Measurements from ENCODE around the gene CCDC187. TPM values are rescaled to one million over a fixed set of nuclear protein-coding genes. Genes with fewer than 3 reads are reported as not detected.

The CCDC187 gene
- polyA plus RNA-seq, 1 donor = 0.04 TPM

DNA sequence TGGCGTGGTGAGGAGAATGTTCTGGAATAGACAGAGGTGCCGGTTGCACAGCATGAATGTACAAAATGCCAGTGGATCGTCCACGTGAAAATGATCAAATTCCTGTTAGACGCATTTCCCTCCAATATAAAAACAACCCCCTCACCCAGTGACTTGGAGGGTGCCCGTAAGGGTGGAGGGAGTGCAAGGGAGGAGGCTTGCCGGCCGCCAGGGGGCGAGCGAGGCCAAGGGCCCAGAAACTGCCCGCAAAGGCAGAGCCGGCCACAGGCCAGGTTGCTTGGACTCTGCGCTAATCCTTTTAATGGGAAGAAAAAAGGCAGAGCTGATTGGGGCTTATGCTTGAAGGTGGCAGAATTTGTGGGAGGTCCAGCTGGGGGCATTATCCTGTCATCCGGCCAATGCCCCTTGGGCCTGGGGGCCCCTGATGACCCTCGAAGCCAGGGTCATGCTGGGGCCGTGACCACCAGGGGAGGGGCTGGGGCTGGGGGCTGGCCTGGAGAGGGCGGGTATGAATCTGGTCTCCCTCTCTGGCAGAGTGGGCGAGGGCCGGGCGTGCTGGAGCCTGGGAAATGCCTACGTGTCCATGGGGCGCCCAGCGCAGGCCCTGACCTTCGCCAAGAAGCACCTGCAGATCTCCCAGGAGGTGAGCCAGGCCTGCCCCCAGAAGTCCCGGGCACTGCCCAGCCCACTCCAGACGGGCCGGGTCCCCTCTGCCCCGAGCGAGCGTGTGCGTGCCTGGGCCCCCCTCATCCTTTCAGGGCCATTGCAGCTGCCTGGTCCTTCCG, 35.5 kb upstream of the CCDC187 start:
- no peak for DNase-seq

DNA sequence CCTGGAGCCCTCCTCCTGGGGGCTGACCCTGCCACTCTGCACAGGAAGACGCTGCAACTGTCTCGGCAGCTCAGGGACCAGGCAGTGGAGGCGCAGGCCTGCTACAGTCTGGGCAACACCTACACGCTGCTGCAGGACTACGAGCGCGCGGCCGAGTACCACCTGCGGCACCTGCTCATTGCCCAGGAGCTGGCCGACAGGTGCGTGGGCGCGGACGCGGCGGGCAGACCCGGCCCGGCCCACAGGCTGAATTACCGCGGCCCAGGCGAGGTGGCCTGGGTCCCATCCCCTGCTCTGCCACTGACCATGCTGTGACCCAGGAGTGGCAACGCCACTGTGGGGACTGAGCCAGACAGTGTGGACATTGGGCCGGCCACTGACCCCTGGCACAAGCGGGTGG, 34.6 kb upstream of the CCDC187 start:
- DNase-seq = no peak

DNA sequence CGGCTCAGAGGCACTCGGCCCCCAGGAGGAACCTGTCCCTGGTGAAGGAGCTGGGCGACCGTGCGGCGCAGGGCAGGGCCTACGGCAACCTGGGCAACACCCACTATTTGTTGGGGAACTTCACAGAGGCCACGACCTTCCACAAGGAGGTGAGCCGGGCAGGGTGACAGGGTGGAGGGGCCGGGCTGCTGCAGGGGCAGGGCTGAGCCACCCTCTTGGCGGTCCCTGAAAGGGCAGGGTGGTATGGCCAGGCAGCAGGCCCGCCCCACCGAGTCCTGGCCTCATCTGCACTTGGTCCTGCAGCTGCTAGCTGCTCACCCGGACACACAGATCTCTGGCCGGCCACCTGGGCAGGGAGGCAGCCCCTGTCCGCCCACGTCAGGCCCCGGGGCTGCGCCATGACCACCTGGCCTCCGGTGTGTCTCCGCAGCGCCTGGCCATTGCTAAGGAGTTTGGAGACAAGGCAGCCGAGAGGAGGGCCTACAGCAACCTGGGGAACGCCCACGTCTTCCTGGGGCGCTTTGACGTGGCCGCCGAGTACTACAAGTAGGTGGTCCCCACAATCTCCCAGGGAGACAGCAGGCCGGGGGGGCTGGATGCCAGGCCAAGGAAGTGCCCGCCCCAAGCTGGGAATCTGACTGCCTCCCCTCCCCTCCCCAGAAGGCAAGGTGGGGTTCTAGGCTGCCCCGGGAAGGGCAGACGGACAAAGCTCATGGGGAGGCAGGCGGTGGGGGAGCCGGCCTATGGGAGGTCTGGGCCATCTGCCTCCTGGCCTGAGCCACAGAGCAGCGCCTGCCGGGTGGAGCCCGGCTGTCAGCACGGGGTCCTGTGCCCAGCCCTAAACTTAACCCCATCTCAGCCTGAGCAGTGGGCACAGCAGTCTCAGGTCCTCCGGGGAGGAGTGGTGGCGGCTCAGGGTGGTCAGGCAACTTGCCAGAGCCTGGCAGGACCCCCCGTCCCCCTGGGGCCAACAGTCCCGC, 33.8 kb upstream of the CCDC187 start:
- no peak for DNase-seq

DNA sequence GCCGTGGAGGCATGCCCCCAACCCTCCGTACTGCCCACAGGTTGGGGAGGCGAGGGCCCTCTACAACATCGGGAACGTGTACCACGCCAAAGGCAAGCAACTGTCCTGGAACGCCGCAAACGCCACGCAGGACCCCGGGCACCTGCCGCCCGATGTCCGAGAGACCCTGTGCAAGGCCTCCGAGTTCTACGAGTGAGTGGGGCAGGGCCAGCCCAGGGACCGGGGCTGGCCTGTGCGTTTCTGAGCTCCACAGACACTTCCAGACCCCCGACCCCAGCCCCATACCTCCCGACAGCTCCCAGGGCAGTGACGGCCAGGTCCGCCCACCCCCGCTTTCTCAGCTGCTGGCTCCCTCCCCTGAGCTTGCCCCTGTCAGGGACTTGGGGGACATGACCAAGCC, 33.0 kb upstream of the CCDC187 start:
- no peak for DNase-seq

DNA sequence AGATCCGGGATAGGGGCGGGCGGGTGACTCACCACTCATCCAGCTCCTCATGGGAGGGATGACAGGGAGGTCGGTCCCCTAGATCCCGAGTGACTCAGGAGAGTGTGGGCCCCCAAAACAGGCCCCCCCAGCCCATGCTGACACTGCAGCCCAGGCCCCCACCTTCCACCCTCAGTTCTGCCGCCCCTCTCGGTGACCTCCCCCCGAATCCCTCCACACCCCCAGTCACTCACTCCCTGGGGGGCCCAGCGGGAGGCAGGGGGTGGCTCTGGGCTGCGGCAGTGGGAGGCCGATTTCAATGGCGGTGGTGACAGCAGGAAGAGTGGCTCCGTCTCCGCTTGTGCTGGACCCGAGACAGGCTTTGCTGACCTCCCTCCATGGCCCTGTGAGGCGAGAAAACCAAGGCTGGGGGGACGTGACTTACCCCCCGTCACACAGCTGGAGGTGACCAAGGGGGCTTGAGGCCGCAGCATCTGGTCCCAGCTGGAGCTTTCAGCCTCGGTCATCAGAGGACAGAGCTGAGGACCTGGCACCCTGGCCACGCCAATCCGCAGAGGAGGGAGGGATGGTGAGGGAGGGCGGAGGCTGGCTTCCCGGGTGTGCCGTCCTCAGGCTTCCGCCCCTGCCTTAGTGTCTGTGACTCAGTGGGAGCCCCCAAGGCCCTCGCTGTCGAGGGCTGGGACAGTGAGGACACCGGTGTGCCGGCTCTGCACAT, 32.4 kb upstream of the CCDC187 start:
- no peak for DNase-seq

DNA sequence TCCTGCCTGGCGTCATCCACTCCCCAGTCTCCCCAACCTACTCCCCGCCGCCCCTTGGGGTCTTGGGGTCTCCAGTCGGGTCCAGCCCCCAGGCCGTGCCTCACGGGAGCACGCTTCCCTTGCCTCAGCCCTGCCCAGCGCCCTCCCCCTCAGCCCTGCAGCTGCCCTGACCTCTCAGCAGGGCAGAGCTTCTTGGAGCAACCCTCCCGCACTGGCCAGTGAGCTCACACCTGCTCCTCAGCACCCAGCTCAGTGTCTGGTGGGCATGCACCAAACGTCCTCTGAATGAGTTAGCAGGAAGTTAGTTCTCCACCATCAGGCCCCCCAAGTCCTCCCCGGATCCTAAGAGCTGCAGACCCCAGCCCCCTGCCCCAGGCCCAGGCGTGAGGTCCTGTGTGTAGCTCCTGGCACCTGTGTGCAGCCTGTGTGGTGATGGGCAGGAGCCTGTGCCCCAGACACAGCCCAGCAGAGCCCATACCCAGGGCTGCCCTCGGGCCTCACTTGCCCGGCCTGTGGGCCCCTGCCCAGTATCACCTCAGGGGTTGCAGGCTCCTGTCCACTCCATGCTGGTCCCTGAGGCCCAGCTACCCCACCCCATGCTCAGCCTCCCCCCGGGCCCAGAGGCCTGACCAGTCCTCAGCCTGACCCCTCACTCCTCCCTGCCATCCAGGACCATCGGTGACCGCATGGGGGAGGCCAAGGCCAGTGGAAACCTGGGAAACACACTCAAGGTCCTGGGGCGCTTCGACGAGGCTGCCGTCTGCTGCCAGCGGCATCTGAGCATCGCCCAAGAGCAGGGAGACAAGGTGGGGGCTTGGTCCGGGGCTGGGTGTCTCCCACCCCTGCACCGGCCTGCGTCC, 31.6 kb upstream of the CCDC187 start:
- no peak for DNase-seq

DNA sequence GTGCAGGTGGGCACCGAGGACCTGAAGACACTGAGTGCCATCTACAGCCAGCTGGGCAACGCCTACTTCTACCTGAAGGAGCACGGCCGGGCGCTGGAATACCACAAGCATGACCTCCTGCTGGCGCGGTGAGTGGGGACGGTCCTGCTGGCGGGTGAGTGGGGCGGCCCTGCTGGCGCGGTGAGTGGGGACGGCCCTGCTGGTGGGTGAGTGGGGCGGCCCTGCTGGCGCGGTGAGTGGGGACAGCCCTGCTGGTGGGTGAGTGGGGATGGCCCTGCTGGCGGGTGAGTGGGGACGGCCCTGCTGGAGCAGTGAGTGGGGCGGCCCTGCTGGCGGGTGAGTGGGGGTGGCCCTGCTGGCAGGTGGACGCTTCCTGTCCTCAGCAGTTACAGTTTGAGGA, 30.6 kb upstream of the CCDC187 start:
- DNase-seq = no peak

DNA sequence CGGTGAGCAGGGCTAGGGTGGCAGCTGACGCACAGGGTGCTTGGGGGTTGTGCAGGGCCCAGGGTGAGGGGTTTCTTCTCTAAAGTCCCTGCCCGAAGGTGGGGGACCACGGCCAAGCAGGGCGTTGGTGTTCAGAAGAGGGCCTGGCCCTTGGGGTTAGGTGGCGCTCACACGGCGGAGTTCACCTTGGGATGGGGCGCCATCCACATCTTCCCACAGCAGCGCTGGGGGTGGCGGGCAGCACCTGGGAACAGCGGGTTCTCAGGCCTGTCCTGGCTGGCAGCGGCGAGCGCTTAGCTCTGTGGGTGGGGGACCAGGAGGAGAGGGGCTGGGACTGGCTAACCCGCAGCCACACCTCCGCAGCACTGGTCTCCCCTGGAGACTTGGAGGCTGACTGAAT, 29.6 kb upstream of the CCDC187 start:
- DNase-seq = no peak

DNA sequence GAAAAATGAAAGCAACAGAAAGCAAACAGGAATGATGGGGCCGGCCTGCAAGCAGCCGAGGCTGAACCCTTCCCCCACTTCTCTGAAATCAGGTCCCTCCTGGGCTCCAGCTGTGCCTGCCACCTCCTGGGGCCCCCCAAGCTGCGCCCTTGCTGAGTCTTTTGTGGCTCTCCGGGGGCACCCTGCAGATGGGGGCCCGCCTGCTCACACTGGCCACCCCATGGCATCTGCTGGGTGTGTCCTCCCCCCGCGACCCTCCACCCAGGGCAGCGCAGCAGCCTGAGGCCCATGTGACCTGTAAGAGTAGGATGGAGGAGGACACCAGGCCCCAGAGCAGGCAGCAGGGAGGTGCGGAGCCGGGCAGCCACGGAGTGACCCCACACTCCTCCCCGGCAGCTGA, 29.2 kb upstream of the CCDC187 start:
- no peak for DNase-seq

DNA sequence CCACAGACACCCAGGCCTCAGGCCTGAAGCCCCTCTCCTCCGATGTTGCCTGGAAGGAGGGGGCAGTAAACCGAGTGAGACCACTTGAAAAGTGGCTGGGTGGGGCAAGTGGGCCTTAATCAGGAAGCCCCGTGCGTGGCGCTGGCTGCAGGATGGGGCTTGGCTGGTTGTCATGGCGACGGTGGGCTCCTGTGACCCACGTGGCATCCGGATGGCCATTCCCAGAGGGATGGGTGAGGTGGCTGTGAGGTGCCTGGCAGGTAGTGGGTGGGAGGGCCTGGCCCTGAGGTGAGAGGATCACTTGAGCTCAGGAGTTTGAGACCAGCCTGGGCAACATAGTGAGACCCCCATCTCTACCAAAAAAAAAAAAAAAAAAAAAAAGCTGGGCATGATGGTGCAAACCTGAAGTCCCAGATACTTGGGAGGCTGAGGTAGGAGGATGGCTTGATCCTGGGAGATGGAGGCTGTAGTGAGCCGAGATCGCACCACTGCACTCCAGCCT, 28.6 kb upstream of the CCDC187 start:
- DNase-seq = no peak

DNA sequence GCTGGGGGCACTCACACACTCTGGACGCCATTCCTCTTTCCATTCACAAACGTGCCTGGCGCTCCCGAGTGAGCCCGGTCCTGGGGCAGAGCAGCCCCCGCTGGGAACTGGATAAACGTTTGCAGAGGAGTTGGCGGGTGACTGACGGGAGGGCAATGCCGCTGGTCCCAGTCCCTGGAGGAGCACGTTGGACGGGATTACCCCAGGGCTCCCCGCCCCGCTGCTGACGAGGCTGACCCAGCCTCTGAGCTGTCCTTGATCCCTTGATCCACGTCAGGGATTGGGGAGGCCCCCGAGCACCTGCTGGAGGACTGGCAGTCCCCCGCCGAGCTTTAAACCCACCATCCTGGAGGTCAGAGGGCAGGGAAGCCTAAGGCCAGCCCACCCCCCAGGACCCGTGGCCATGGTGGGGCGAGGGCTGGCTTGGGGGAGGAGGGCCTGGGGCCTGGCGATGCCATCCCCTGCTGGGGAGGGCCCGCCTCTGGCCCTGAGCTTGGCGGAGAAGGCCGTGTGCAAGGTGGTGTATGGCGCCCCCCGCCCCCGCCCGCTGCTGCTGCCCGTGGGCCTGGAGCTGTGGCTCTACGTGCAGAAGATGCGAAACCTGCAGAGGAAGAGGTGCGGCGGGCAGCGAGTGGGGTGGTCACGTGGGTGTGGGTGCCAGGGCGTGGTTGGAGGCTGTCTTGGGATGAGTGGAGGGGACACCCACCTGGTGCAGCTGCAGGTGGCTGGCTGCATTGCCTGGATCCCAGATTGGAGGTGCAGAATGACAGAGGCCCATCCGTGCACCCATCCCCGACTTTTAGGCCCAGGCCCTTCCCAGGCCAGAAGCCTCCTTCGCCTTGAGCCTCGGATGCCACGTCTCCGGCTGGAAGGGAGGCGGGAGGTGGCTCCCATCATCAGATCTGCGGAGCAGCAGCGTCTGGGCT, 27.9 kb upstream of the CCDC187 start:
- DNase-seq = no peak

DNA sequence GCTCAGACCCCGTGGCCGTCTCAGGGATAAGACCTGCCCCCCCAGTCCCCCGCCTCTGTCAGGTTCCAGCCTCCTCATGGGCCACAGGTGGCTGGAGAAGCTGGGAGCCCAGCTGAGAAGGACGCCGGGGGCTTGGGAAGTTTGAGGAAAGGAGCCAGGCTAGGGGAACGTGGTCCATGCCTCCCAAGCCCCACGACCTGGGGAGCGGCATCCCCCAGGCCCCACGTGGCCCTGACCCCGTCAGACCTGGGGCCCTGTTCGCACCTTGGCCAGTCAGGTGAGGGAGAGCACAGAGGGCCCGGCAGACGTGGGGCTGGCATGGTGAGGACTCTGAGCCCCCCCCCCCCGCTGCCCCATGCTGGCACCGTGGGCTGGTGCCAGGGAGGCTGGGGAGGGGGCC, 27.1 kb upstream of the CCDC187 start:
- DNase-seq = no peak

DNA sequence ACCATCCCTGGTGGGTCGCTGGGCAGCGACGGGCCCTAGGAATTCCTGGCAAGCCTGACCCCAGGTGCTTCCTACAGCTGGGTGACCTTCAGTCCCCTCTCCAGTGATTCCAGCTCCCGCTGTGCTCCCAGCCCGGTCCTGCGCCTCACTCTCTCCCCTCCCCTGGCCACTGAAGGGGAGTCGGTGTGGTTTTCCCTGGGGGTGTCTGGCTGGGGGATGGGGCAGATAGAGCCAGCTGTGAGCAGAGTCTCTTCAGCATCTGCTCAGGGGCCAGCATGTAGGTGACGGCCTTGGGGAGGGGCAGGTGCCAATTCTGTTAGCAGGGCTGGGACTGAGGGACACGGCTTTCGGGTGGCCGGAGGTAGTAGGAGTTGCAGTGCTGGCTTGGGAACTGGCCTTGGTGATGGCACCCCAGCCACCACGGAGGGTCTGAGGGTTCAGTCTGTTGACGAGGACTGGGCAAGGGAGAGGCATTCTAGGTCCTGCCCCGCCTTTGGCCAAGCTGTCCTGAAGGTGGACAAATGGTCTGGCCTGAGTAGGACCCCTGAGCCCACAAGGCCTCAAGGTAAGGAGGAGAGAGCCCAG, 26.6 kb upstream of the CCDC187 start:
- no peak for DNase-seq

DNA sequence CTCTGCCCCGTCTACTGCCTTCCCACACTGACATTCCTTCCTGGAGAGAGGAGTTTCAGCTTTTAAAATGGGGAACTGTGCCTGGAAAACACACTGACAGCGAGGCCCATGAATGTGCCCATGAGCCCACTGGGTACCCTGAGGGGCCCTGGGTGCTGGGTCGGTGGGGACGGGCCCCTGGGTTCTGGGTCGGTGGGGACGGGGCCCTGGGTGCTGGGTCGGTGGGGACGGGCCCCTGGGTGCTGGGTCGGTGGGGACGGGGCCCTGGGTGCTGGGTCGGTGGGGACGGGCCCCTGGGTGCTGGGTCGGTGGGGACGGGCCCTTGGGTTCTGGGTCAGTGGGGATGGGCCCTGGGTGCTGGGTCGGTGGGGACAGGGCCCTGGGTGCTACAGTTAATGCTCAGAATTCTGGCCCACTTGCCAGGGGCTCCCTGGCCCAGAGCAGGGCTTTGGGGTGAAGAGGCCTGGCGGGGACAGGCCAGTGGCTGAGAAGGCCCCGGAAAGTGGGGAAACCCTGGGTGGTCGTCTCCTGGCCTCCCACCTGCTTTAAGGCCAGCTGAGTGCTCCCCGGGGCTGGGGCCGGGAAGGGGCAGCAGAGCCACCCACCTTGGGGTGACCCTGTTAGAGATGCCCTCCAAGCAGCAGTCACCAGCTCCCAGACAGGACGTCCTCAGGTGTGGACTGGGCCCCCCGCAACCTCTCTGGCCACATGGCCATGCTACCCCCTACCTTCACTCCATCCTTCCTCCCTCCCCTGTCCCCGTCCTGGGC, 25.9 kb upstream of the CCDC187 start:
- DNase-seq = no peak

DNA sequence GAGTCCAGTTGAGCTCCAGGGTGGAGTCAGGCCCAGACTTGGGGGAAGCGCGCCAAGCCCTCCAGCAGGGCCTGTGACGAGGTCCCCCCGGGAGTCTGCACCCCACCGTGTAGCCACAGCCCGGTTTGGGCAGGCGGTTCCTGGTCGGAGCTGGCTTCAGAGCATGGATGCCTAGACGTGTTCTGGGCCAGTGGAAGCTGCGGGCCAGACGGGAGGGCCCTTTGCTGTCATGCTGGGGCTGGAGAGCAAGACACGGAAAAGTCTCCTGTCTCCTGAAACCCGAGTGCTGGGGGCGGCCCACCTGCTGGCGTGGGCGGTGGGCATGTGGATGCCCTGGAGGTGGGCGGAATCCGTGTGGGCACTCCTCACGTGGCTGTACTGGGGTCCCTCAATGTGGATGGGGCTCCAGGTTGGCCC, 25.3 kb upstream of the CCDC187 start:
- DNase-seq = no peak

DNA sequence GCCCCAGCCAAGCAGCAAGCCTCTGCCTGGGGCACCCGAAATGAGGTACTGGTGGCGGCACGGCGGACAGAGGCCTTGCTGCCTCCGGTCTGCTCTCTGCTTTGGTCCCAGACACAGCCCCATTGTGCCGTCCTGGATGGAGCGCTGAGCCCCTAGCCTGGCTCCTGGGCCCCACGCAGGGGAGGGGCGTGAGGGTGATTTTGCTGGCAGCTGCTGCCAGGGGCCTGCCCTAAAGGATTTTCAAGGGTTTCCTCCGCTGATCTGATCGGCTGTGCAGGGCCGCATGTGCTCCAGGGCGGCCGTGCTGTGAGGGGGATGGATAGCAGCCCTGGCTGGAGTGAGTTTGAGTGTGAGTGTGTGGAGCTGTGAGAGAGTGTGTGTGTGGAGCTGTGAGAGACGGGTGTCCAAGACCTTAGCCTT, 24.7 kb upstream of the CCDC187 start:
- DNase-seq = no peak

DNA sequence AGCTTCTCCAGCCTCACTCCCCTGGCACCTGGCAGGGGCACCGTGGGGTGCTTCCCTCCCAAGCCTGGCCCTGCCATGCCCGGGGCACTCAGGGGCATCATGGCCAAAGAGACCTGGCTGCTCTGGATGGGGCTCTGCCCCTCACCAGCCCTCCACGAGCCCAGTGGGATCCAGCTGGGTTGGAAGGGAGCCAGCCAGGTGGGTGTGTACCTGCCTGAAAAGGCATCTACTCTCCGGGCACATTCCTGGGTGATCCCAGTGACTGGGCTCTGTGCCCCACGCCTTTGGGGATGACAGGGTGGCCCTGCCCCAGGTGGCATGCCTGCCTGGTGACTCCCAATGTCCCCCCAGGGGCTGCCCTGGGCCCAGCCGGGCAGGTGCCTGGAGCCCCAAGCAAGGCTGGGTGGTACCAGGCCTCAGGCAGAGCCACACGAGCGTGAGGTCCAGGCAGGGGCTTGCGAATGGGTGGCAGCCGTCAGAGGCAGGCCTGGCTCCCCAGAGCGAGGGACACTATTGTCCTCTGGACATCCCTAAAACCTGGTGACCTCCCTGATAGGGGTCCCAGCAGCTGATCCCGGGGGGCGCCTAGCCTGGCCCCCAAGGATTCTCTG, 24.2 kb upstream of the CCDC187 start:
- DNase-seq = no peak

DNA sequence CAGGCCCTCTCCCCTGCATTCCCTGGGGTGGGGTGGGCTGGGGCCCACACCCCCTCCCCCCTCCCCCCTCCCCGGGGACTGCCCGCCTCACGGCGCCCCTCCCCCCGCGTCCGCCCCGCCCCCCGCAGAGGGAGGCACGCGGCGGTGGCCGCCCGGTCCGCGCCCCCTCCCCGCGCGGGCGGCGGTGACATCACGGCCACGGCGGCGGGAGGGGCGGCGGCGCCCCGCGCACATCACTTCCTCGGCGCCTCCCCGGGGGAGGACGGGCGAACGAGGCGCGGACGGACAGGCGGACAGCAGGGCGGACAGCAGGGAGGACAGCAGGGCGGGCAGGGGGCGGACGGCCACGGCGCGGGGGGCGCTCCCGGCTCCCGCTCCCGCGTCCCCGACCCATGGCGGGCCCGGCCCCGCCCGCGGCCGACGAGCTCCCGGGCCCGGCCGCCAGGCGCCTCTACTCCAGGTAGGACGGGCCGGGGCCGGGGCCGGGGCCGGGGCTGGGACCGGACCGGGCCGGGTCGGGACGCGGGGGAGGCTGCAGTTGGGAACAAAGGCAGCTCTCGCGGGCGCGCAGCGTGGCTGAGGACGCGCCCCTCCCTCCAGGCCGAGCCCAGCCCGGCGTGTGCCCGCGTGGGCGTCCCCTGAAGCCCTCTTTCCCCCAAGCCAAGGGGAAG, 23.5 kb upstream of the CCDC187 start, which contains the start of gene GPSM1:
Gene GPSM1, plus strand, starts transcription at position 236 of the 671 bp plus-strand sequence. Its CDS starts 157 bp downstream, at position 393.
- peak; percentile 77 for DNase-seq

Data from hindlimb muscle (tissue), 1 donor.